Smooth muscle cell (in vitro differentiated cells): ENCODE results near the gene KCNN3. TPM values are rescaled to one million over a fixed set of nuclear protein-coding genes. Genes with fewer than 3 reads are reported as not detected.
"Not testable (repeated sequence)": the region's sequence is repeated elsewhere in the genome, so short reads cannot be mapped to it uniquely, and the experiment has no call there.

ENCODE experiments used
- DNase-seq: peaks from one replicate; lab custom pipeline; 2025; ENCODE audit not compliant: unreplicated experiment; lab: John Stamatoyannopoulos, UW
- H2AFZ ChIP-seq: fragments of 200-600 bp; sonication (generic); 2 replicates; pipeline ENCODE4 v1.6.0; 2016; ENCODE audit warnings: antibody characterized with exemption, low read depth, mild to moderate bottlenecking
- H3F3A ChIP-seq: fragments of 200-600 bp; sonication (generic); 2 replicates; pipeline ENCODE4 v1.6.0; 2017; ENCODE audit warnings: antibody characterized with exemption, low read depth
- H3K27ac ChIP-seq: fragments of 200-600 bp; sonication (generic); 2 replicates; pipeline ENCODE4 v1.5.1; 2016; ENCODE audit warnings: low read depth, mild to moderate bottlenecking
- H3K27me3 ChIP-seq: fragments of 200-600 bp; sonication (generic); 2 replicates; pipeline ENCODE4 v1.6.1; 2016; ENCODE audit warnings: low read depth, mild to moderate bottlenecking
- H3K36me3 ChIP-seq: fragments of 200-600 bp; sonication (generic); 2 replicates; pipeline ENCODE4 v1.5.1; 2016; ENCODE audit warnings: low read depth
- H3K4me1 ChIP-seq: fragments of 200-600 bp; sonication (generic); 2 replicates; pipeline ENCODE4 v1.5.1; 2016; ENCODE audit warnings: low read depth
- H3K4me2 ChIP-seq: fragments of 200-600 bp; sonication (generic); 2 replicates; pipeline ENCODE4 v1.6.0; 2016; ENCODE audit warnings: mild to moderate bottlenecking
- H3K4me3 ChIP-seq: fragments of 200-600 bp; sonication (generic); 2 replicates; pipeline ENCODE4 v1.5.1; 2016; ENCODE audit warnings: mild to moderate bottlenecking
- H3K79me2 ChIP-seq: fragments of 200-600 bp; sonication (generic); 2 replicates; pipeline ENCODE4 v1.6.0; 2016; ENCODE audit warnings: low read depth, mild to moderate bottlenecking
- H3K9ac ChIP-seq: fragments of 200-600 bp; sonication (generic); 2 replicates; pipeline ENCODE4 v1.6.0; 2016; ENCODE audit warnings: low read depth
- H3K9me3 ChIP-seq: fragments of 200-600 bp; sonication (generic); replicated peaks from 2 replicates; pipeline ENCODE4 v1.5.1; 2016; ENCODE audit warnings: low read depth
- H4K20me1 ChIP-seq: fragments of 200-600 bp; sonication (generic); 2 replicates; pipeline ENCODE4 v1.6.0; 2016; ENCODE audit warnings: low read depth
- WGBS: methylation state at CpG from one replicate; pipeline ENCODE4 v1.1.7; 2016; ENCODE audit warnings: low lambda C conversion rate; 5-methylcytosine and 5-hydroxymethylcytosine counted together
- polyA plus RNA-seq: library from polyadenylated mRNA; unstranded; fragments of >200 nt; fragmentation: Nextera tagmentation; extraction: Ambion mirVana; gene quantifications from 2 replicates; pipeline ENCODE4 v1.2.1, GENCODE V29; 2016
- total RNA-seq: library from RNA; depleted of rRNA; stranded (reverse); fragments of >200 nt; gene quantifications from 2 replicates; pipeline ENCODE4 v1.2.3, GENCODE V29; 2014
- TF ChIP-seq, protein P1 (sequence below): fragments of 200-600 bp; sonication (generic); IDR thresholded peaks from 2 replicates; pipeline ENCODE4 v1.5.1; 2017; ENCODE audit warnings: borderline replicate concordance, mild to moderate bottlenecking, antibody characterized with exemption; ENCODE audit not compliant: insufficient read depth, poor library complexity, severe bottlenecking

KCNN3 gene
- total and polyA plus RNA-seq, 2 experiments from 2014 or later, result 0.18 to 0.77 TPM

DNA sequence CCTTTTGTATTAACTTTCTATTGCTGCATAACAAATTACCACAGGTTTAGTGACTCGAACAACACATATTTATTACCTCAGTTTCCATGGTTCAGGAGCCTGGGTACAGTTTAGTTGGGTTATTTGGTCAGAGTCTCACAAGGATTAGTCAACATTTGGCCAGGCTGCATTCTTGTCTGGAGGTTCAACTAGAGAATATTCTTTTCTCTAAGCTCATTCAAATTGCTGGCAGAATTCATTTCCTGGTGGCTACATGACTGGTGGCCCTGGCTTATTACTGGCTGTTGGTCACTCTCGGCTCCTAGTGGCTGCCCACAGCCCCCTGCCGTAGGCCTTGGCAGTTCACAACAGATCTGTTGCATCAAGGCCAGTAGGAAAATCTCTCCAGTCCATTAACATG, 181.0 kb downstream of the KCNN3 start:
- Histone ChIP-seq H3K9ac (no peak overlapping the region), H2AFZ (no peak overlapping the region), H3K27me3 (peaks cover 16% of the 10 kb centered on the region), H3K79me2 (no peaks in the 10 kb centered on the region), H3K4me2 (no peak overlapping the region), H3K9me3 (no peaks in the 10 kb centered on the region), H3K4me1 (no peaks in the 10 kb centered on the region), H3K4me3 (no peak overlapping the region), H3F3A (no peaks in the 10 kb centered on the region), H3K36me3 (no peaks in the 10 kb centered on the region), H3K27ac (no peak overlapping the region), H4K20me1 (no peaks in the 10 kb centered on the region)
- TF ChIP-seq, protein P1, sequence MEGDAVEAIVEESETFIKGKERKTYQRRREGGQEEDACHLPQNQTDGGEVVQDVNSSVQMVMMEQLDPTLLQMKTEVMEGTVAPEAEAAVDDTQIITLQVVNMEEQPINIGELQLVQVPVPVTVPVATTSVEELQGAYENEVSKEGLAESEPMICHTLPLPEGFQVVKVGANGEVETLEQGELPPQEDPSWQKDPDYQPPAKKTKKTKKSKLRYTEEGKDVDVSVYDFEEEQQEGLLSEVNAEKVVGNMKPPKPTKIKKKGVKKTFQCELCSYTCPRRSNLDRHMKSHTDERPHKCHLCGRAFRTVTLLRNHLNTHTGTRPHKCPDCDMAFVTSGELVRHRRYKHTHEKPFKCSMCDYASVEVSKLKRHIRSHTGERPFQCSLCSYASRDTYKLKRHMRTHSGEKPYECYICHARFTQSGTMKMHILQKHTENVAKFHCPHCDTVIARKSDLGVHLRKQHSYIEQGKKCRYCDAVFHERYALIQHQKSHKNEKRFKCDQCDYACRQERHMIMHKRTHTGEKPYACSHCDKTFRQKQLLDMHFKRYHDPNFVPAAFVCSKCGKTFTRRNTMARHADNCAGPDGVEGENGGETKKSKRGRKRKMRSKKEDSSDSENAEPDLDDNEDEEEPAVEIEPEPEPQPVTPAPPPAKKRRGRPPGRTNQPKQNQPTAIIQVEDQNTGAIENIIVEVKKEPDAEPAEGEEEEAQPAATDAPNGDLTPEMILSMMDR, result no peak
- DNase-seq, result no peak
- WGBS, result 82% methylated on average over 3 of the region's 3 CpGs

DNA sequence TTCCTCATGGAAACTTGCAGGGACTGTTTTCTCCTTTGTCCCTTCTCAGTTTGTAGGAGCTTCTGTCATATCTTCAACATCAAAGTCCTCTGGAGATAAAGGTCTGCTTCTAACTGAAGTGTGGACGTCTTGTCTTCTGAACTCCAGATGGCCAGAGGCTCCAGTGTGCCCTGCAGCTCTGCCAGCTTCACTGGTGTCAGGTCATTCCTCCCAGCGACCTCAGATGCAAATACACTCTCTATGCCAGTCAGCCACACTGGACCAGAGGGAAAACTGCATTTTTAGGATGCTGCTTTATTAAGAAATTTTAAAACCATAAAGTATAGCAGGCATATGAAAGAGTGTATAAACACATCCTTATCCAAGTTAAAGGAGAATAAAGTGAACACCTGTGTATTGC, 183.6 kb downstream of the KCNN3 start:
- TF ChIP-seq, protein P1, result no peak
- Histone ChIP-seq H3K4me1 (no peaks in the 10 kb centered on the region), H3K79me2 (no peaks in the 10 kb centered on the region), H2AFZ (no peak overlapping the region), H3K27ac (no peak overlapping the region), H3K9ac (no peak overlapping the region), H3K4me2 (no peak overlapping the region), H3K27me3 (peaks cover 8% of the 10 kb centered on the region), H4K20me1 (no peaks in the 10 kb centered on the region), H3F3A (no peaks in the 10 kb centered on the region), H3K4me3 (no peak overlapping the region), H3K36me3 (no peaks in the 10 kb centered on the region), H3K9me3 (no peaks in the 10 kb centered on the region)
- WGBS, result 33% methylated on average over 2 of the region's 2 CpGs
- DNase-seq, result no peak

DNA sequence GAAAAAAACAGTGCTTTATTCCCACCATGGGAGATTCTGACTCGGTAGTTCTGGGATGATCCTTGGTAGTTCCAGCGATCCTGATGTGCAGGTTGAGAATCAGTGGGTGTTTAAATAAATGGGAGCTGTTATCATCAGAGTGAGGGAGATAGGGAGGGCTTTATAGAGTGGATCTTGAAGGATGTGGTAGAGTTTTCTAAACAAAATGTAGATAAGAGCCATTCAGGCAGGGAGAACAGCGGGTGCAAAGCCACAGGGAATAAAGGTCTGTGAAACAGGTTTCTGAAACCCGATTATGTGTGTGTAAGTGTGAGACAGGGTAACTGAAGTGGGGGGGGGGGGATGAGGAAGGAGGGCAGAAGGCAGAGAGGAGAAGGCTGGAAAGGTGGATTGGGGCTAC, 186.3 kb downstream of the KCNN3 start:
- H3K9ac ChIP-seq, result no peak overlapping the region
- H3K79me2 ChIP-seq, result no peaks in the 10 kb centered on the region
- no peak overlapping the region for H3K27ac ChIP-seq
- 50% methylated on average over 4 of the region's 4 CpGs for WGBS
- H3F3A ChIP-seq, result no peaks in the 10 kb centered on the region
- TF ChIP-seq, protein P1, result no peak
- H3K4me1 ChIP-seq, result no peaks in the 10 kb centered on the region
- H3K27me3 ChIP-seq, result peaks cover 4% of the 10 kb centered on the region
- no peak overlapping the region for H3K4me3 ChIP-seq
- no peaks in the 10 kb centered on the region for H3K36me3 ChIP-seq
- no peak overlapping the region for H2AFZ ChIP-seq
- no peak for DNase-seq
- H3K9me3 ChIP-seq, result no peaks in the 10 kb centered on the region
- no peak overlapping the region for H3K4me2 ChIP-seq
- no peaks in the 10 kb centered on the region for H4K20me1 ChIP-seq

- no peak overlapping the region for H3K4me3 ChIP-seq
- no peak overlapping the region for H3K9ac ChIP-seq
- peaks cover 4% of the 10 kb centered on the region for H3K27me3 ChIP-seq
- no peaks in the 10 kb centered on the region for H4K20me1 ChIP-seq
- no peaks in the 10 kb centered on the region for H3F3A ChIP-seq
- DNase-seq, result no peak
- H3K36me3 ChIP-seq, result no peaks in the 10 kb centered on the region
- no peaks in the 10 kb centered on the region for H3K9me3 ChIP-seq
- TF ChIP-seq, protein P1, result no peak
- H3K4me2 ChIP-seq, result no peak overlapping the region
- WGBS, result 73% methylated on average over 13 of the region's 13 CpGs
- no peak overlapping the region for H2AFZ ChIP-seq
- H3K4me1 ChIP-seq, result no peaks in the 10 kb centered on the region
- no peaks in the 10 kb centered on the region for H3K79me2 ChIP-seq
- no peak overlapping the region for H3K27ac ChIP-seq
Observed at GRCh38 chr1:154682254-154682653, 187.8 kb downstream of the KCNN3 start.

DNA sequence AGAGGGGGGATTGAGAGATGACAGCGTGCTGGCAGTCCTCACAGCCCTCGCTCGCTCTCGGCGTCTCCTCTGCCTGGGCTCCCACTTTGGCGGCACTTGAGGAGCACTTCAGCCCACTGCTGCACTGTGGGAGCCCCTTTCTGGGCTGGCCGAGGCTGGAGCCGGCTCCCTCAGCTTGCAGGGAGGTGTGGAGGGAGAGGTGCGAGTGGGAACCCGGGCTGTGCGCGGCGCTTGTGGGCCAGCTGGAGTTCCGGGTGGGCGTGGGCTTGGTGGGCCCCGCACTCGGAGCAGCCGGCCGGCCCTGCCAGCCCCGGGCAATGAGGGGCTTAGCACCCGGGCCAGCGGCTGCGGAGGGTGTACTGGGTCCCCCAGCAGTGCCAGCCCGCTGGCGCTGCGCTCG, 192.2 kb downstream of the KCNN3 start:
- H3K4me2 ChIP-seq, H3K36me3 ChIP-seq, H3K27me3 ChIP-seq, H3F3A ChIP-seq, H3K4me1 ChIP-seq, H3K79me2 ChIP-seq, H3K9me3 ChIP-seq, H3K4me3 ChIP-seq, H3K27ac ChIP-seq, DNase-seq, H2AFZ ChIP-seq, H4K20me1 ChIP-seq, H3K9ac ChIP-seq: not testable (repeated sequence)
- WGBS, result 93% methylated on average over 22 of the region's 27 CpGs

DNA sequence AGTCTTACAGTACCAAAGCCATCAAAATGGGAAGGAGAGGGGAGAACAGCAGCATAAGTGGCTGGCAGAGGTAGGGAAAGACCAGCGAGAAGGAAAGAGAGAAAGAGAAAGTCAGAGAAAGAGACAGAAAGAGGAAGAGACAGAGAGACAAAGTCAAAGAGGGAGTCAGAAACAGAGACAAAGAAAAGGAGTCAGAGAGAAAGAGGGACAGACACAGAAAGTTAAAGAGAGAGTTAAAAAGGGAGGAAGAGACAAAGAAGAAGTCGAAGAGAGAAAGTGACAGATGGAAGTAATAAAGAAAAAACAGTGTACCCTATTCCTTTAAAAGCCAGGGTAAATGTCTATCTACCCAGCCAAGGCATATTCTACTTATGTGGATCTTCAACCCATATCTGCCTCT, 193.2 kb downstream of the KCNN3 start:
- not testable (repeated sequence) for H3K79me2 ChIP-seq, H3K9me3 ChIP-seq, H3F3A ChIP-seq, H3K36me3 ChIP-seq, H4K20me1 ChIP-seq, H3K4me1 ChIP-seq, H3K4me3 ChIP-seq, H3K27ac ChIP-seq, H3K4me2 ChIP-seq, DNase-seq, H2AFZ ChIP-seq, H3K9ac ChIP-seq, H3K27me3 ChIP-seq
- WGBS, result 97% methylated on average over 2 of the region's 2 CpGs
